Gastrocnemius medialis (tissue), 4 donors: ENCODE measurements around the gene CHI3L2.

Source experiments
- POLR2A ChIP-seq, 2 donors: fragments of 450-650 bp; IDR thresholded peaks; one replicate each; pipeline ENCODE4 v1.6.1; 2017; ENCODE audit warnings: antibody characterized with exemption in 2 of 2, mild to moderate bottlenecking in 2 of 2, moderate library complexity in 2 of 2
- TF ChIP-seq, protein P1 (sequence below), 5 experiments: fragments of 450-650 bp in 3 of 5; fragments of 200-600 bp in 2 of 5; sonication (generic) in 2 of 5; IDR thresholded peaks in 4 of 5; conservative IDR thresholded peaks in 1 of 5; 1 replicate in 4 of 5; 2 replicates in 1 of 5; pipeline ENCODE4 v1.5.1; 2016 to 2019; ENCODE audit warnings: antibody characterized with exemption in 5 of 5, mild to moderate bottlenecking in 3 of 5, moderate library complexity in 3 of 5

DNA sequence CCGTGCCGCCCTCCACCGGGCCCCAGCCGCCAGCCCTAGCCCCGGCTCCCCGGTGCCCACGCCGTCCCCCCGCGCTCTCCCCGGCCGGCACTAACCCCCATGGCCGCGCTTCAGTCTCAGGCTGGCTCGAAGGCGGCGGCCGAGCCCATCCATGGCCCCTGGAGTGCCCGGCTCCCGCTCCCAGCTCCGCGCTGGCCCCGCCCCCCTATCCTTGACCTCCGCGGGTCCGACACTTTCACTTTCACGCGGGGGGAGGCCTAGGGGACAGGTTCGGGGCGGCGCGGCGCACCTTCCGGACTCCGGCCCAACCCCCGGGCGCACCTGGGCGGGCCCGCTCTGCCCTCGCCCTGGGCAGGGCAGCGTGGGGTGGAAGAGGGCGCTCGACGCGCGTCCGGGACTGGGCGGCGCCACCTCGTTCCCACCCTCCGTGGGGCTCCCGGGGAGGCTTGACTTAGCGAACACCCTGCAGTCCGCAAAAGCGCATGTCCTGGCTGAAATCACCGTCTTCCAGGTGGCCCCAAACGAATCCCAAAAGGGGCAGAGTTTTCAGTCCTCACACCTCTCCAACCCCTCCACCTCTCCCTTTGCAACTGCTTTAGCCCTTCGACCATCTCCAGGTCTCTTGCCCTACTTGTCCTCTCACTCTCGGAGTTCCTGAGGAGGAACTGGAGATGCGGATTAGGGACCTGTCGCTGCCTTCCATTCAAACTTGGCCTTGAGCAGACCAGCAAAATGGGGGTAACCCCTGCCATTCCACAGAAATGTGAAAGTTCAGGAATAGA, 23.1 kb upstream of the CHI3L2 start:
- TF ChIP-seq, protein P1, sequence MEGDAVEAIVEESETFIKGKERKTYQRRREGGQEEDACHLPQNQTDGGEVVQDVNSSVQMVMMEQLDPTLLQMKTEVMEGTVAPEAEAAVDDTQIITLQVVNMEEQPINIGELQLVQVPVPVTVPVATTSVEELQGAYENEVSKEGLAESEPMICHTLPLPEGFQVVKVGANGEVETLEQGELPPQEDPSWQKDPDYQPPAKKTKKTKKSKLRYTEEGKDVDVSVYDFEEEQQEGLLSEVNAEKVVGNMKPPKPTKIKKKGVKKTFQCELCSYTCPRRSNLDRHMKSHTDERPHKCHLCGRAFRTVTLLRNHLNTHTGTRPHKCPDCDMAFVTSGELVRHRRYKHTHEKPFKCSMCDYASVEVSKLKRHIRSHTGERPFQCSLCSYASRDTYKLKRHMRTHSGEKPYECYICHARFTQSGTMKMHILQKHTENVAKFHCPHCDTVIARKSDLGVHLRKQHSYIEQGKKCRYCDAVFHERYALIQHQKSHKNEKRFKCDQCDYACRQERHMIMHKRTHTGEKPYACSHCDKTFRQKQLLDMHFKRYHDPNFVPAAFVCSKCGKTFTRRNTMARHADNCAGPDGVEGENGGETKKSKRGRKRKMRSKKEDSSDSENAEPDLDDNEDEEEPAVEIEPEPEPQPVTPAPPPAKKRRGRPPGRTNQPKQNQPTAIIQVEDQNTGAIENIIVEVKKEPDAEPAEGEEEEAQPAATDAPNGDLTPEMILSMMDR (IDR thresholded peaks at IDR 0.05 in 4 of 5, conservative IDR thresholded peaks at IDR 0.05 in 1 of 5), result no peak
- no peak for TF ChIP-seq POLR2A (IDR thresholded peaks at IDR 0.05)
